ENCODE measurements around the gene NTM. TPM values are rescaled to one million over a fixed set of nuclear protein-coding genes. Genes with fewer than 3 reads are reported as not detected.

NTM gene
- total RNA-seq, 6 donors from 2014 or later, result 4.1 to 151 (median 115) TPM

DNA sequence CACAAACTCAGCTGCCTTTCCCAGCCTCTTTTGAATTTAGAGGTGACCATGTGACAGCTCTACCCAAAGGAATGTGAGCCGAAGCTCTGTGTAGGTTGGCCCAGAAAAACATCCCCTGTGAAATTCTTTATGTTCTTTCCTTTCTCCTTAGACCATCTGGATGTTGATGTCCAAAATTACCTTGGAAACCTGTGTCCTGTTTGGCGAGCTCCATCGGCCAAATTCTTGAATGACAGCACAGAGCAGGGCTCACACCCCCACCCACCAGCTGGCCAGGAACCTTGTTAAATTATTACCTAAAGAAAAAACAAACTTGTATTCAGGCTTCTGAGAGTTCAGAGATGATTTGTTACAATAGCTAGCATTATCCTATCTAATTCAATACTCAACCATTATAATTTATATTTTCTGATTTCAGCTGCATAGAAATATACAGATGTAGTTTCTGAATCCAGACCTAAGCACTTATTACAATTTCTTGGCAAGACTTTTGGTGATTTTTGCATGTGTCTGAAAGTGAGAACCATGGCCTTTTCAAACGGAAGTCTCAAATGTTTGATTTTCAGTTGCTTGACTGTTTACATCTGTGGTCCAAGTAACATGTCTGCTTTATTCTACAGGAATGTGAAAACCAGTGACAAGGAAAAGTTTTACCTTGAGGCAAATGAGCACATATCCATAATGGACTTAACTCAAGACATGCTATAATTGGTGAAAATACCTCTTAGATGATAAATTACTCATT, 554.2 kb downstream of the NTM start:
- no peaks in the 10 kb centered on the region for H3K27me3 ChIP-seq
- peaks cover 0 to 3% (median 0%) of the 10 kb centered on the region in 4 donors for H3K4me1 ChIP-seq
- no peak overlapping the region for H3K27ac ChIP-seq
- no peaks in the 10 kb centered on the region for H3K36me3 ChIP-seq
- no peak overlapping the region for H3K4me3 ChIP-seq
- ATAC-seq (ENCODE audit: low FRiP score in 2 of 2) (no peak), DNase-seq (no peak)
- 27 to 42% methylated on average over 4 of the region's 4 CpGs for WGBS, 2 donors
- H3K9me3 ChIP-seq, result no peaks in the 10 kb centered on the region
- TF ChIP-seq EP300 (IDR thresholded peaks at IDR 0.05) (no peak), POLR2AphosphoS5 (IDR thresholded peaks at IDR 0.05) (no peak), POLR2A (IDR thresholded peaks at IDR 0.05) (no peak)
- TF ChIP-seq, protein P1, sequence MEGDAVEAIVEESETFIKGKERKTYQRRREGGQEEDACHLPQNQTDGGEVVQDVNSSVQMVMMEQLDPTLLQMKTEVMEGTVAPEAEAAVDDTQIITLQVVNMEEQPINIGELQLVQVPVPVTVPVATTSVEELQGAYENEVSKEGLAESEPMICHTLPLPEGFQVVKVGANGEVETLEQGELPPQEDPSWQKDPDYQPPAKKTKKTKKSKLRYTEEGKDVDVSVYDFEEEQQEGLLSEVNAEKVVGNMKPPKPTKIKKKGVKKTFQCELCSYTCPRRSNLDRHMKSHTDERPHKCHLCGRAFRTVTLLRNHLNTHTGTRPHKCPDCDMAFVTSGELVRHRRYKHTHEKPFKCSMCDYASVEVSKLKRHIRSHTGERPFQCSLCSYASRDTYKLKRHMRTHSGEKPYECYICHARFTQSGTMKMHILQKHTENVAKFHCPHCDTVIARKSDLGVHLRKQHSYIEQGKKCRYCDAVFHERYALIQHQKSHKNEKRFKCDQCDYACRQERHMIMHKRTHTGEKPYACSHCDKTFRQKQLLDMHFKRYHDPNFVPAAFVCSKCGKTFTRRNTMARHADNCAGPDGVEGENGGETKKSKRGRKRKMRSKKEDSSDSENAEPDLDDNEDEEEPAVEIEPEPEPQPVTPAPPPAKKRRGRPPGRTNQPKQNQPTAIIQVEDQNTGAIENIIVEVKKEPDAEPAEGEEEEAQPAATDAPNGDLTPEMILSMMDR (IDR thresholded peaks at IDR 0.05), result no peak

DNA sequence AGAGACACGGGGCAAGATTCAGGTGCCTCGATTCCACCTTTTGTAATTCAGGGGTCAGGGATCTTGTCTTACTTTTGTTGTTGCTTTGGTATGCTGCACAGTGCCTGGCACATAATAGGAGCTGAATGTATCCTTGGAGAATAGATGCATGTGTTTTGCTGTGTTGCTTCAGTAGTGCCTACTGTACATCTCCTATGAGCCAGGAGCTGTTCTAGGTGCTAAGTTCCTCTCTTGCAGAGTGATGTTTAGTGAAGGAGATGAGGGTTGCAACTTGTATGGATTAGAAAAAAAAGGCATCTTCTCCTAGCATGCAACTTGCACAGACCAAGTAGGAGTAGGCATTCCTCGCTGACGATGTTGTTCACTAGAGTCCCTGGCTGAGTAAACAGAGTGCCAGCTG, 555.4 kb downstream of the NTM start:
- no peak for DNase-seq
- Histone ChIP-seq H3K4me3 (no peak overlapping the region), H3K27ac (no peak overlapping the region), H3K4me1 (peaks cover 0 to 3% (median 0%) of the 10 kb centered on the region in 4 donors), H3K27me3 (no peaks in the 10 kb centered on the region), H3K36me3 (no peaks in the 10 kb centered on the region), H3K9me3 (no peaks in the 10 kb centered on the region)
- TF ChIP-seq, protein P1 (IDR thresholded peaks at IDR 0.05), result no peak
- TF ChIP-seq EP300 (IDR thresholded peaks at IDR 0.05) (no peak), POLR2A (IDR thresholded peaks at IDR 0.05) (no peak), POLR2AphosphoS5 (IDR thresholded peaks at IDR 0.05) (no peak)
- 92 to 94% methylated on average over 4 of the region's 4 CpGs for WGBS, 2 donors
- ATAC-seq (ENCODE audit: low FRiP score in 2 of 2), result no peak

- ATAC-seq (ENCODE audit: low FRiP score in 2 of 2), result peak in 1 of 2 donors; percentile 71
- Histone ChIP-seq H3K9me3 (no peaks in the 10 kb centered on the region), H3K27me3 (no peaks in the 10 kb centered on the region), H3K36me3 (no peaks in the 10 kb centered on the region), H3K4me1 (no peaks in the 10 kb centered on the region), H3K4me3 (no peak overlapping the region), H3K27ac (no peak overlapping the region)
- peak; percentile 24 to 27 for DNase-seq
- WGBS, 2 donors, result 47 to 60% methylated on average over 11 of the region's 11 CpGs
- no peak for TF ChIP-seq POLR2A (IDR thresholded peaks at IDR 0.05)
- TF ChIP-seq, protein P1 (IDR thresholded peaks at IDR 0.05), result no peak
- TF ChIP-seq POLR2AphosphoS5 (IDR thresholded peaks at IDR 0.05), result no peak
- no peak for TF ChIP-seq EP300 (IDR thresholded peaks at IDR 0.05)
These were observed 558.6 kb downstream of the NTM start for GRCh38 chr11:131928992-131929391.

- Histone ChIP-seq H3K4me1 (no peaks in the 10 kb centered on the region), H3K9me3 (no peaks in the 10 kb centered on the region), H3K27me3 (no peaks in the 10 kb centered on the region), H3K4me3 (no peak overlapping the region), H3K36me3 (no peaks in the 10 kb centered on the region), H3K27ac (no peak overlapping the region)
- WGBS, 2 donors, result 65 to 73% methylated on average over 13 of the region's 13 CpGs
- no peak for ATAC-seq (ENCODE audit: low FRiP score in 2 of 2)
- TF ChIP-seq, protein P1 (IDR thresholded peaks at IDR 0.05), result no peak
- TF ChIP-seq EP300 (IDR thresholded peaks at IDR 0.05), result no peak
- TF ChIP-seq POLR2AphosphoS5 (IDR thresholded peaks at IDR 0.05), result no peak
- TF ChIP-seq POLR2A (IDR thresholded peaks at IDR 0.05), result no peak
- peak in 1 of 2 donors; percentile 32 for DNase-seq
These were observed 562.3 kb downstream of the NTM start for GRCh38 chr11:131932584-131933325.
